HCT116 (cell line): Measurements from ENCODE around the gene IL1RAP.

Experiments used
- CBX3 ChIP-seq: IDR thresholded peaks from 2 replicates; pipeline ENCODE4 v1.6.1; 2012; ENCODE audit warnings: low read depth
- CEBPB ChIP-seq: IDR thresholded peaks from 2 replicates; pipeline ENCODE4 v1.6.1; 2012; ENCODE audit warnings: low read depth
- EZH2 ChIP-seq: fragments of 200-600 bp; sonication (generic); IDR thresholded peaks from 2 replicates; pipeline ENCODE4 v1.6.1; 2017; ENCODE audit warnings: antibody characterized with exemption, mixed run types
- EZH2phosphoT487 ChIP-seq: fragments of 200-600 bp; IDR thresholded peaks from 2 replicates; pipeline ENCODE4 v1.6.1; 2018; ENCODE audit warnings: antibody characterized with exemption, borderline replicate concordance
- POLR2A ChIP-seq: IDR thresholded peaks from 2 replicates; pipeline ENCODE4 v1.7.0; 2011; ENCODE audit warnings: borderline replicate concordance; ENCODE audit not compliant: insufficient read depth, insufficient read length; ENCODE audit errors: extremely low read depth
- RAD21 ChIP-seq: IDR thresholded peaks from 2 replicates; pipeline ENCODE4 v1.6.1; 2012; ENCODE audit warnings: low read depth, mild to moderate bottlenecking
- SIN3A ChIP-seq: IDR thresholded peaks from 2 replicates; pipeline ENCODE4 v1.6.1; 2012; ENCODE audit warnings: low read depth
- SRF ChIP-seq: IDR thresholded peaks from 2 replicates; pipeline ENCODE4 v1.6.1; 2012; ENCODE audit warnings: low read depth
- ZBTB33 ChIP-seq: IDR thresholded peaks from 2 replicates; pipeline ENCODE4 v1.6.1; 2011; ENCODE audit warnings: mild to moderate bottlenecking, low read length, moderate library complexity; ENCODE audit not compliant: insufficient replicate concordance; ENCODE audit errors: extremely low read depth
- ZFX ChIP-seq: fragments of 450-650 bp; IDR thresholded peaks from 2 replicates; pipeline ENCODE4 v1.6.1; 2017
- TF ChIP-seq, protein P1 (sequence below), 3 experiments: fragments of 200-600 bp in 1 of 3; sonication (generic) in 1 of 3; IDR thresholded peaks in 2 of 3; conservative IDR thresholded peaks in 1 of 3; 2 replicates each; pipeline ENCODE4 v1.5.1; 2012 to 2017; ENCODE audit warnings: low read depth in 2 of 3, low read length in 2 of 3, antibody characterized with exemption in 1 of 3, borderline replicate concordance in 1 of 3, control low read depth in 1 of 3, mild to moderate bottlenecking in 1 of 3, mixed read lengths in 1 of 3, mixed run types in 1 of 3, moderate library complexity in 1 of 3; ENCODE audit not compliant: insufficient read depth in 1 of 3

DNA sequence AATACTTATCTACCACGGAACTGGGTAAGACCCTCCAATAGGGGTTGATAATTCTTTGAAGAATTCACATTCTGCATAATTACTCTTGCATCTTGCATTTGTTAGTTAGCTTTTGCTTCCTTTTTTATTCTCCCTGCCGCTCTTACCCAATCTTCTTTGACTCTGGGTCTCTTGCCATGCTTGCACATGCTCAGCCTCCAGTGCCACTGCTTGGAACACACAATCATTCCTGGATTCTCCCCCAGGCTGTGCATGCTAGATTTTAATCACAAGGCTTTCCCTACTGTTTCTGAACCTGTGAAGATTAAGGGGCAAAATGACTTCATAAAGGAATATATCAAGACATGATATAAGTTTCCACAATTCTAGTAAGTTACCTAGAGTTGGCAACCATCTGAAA, 133.1 kb downstream of the IL1RAP start:
- TF ChIP-seq, protein P1, sequence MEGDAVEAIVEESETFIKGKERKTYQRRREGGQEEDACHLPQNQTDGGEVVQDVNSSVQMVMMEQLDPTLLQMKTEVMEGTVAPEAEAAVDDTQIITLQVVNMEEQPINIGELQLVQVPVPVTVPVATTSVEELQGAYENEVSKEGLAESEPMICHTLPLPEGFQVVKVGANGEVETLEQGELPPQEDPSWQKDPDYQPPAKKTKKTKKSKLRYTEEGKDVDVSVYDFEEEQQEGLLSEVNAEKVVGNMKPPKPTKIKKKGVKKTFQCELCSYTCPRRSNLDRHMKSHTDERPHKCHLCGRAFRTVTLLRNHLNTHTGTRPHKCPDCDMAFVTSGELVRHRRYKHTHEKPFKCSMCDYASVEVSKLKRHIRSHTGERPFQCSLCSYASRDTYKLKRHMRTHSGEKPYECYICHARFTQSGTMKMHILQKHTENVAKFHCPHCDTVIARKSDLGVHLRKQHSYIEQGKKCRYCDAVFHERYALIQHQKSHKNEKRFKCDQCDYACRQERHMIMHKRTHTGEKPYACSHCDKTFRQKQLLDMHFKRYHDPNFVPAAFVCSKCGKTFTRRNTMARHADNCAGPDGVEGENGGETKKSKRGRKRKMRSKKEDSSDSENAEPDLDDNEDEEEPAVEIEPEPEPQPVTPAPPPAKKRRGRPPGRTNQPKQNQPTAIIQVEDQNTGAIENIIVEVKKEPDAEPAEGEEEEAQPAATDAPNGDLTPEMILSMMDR (IDR thresholded peaks at IDR 0.05 in 2 of 3, conservative IDR thresholded peaks at IDR 0.05 in 1 of 3; ENCODE audit: borderline replicate concordance in 1 of 3, insufficient read depth in 1 of 3, low read depth in 2 of 3, low read length in 2 of 3) = no peak
- TF ChIP-seq POLR2A (no peak), CBX3 (no peak), ZFX (no peak), EZH2phosphoT487 (no peak), CEBPB (no peak), EZH2 (no peak), SRF (no peak), RAD21 (no peak), ZBTB33 (no peak), SIN3A (no peak)
